NB4 (cell line): ENCODE measurements around the gene PDE7B.
"Not testable (repeated sequence)": the region's sequence is repeated elsewhere in the genome, so short reads cannot be mapped to it uniquely, and the experiment has no call there.

Experiments used
- DNase-seq: peaks from one replicate; pipeline ENCODE4 v3.0.0; 2010; ENCODE audit warnings: low read depth
- H3K4me3 ChIP-seq: one replicate; pipeline ENCODE4 v1.5.1; 2011; ENCODE audit warnings: mild to moderate bottlenecking, low read depth, low read length, moderate library complexity
- MYC ChIP-seq: IDR thresholded peaks from 2 replicates; pipeline ENCODE4 v1.6.1; 2011; ENCODE audit warnings: low read depth, low read length
- POLR2A ChIP-seq: IDR thresholded peaks from 2 replicates; pipeline ENCODE4 v1.6.1; 2011; ENCODE audit warnings: mild to moderate bottlenecking; ENCODE audit not compliant: insufficient read length; ENCODE audit errors: extremely low read depth
- TF ChIP-seq, protein P1 (sequence below): IDR thresholded peaks from 2 replicates; pipeline ENCODE4 v1.6.1; 2011; ENCODE audit warnings: low read depth, low read length
- TF ChIP-seq, protein P2 (sequence below): IDR thresholded peaks from one replicate; pipeline ENCODE4 v1.5.1; 2012; ENCODE audit warnings: low read depth, low read length

The PDE7B gene

DNA sequence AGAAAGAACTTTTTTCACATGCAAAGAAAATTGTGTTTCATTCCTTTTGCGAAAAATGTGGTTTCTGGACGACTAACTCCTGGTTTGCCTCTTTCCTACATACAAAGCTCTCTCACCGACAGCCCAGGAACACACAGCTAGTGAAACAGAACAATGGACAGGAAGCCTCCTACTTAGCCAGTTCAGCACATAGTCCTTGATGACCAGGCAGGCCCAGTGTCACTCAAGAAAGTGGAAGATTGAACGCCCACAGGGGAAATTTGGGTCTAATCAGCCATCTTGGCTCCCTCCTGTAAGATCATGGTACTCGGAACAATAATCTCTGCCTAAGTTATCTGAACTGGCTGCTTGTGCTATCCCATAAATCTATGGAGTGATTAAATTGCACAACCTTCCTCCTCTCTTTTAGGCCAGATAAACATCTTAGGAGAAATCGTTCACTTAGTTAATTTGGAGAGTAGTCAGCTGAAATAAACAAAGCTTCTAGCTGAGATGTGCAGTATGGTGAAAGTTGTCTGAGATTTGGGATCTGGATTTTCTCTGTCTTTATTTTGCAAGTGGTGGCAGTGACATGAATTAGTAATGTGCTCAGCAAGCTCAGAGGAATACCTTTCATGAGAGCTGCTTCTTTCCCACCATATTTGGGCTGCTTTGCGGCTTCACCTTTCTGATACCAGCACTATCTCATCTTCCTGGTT lies 251.6 kb downstream of the PDE7B start:
- TF ChIP-seq, protein P1, sequence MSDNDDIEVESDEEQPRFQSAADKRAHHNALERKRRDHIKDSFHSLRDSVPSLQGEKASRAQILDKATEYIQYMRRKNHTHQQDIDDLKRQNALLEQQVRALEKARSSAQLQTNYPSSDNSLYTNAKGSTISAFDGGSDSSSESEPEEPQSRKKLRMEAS = no peak
- TF ChIP-seq, protein P2, sequence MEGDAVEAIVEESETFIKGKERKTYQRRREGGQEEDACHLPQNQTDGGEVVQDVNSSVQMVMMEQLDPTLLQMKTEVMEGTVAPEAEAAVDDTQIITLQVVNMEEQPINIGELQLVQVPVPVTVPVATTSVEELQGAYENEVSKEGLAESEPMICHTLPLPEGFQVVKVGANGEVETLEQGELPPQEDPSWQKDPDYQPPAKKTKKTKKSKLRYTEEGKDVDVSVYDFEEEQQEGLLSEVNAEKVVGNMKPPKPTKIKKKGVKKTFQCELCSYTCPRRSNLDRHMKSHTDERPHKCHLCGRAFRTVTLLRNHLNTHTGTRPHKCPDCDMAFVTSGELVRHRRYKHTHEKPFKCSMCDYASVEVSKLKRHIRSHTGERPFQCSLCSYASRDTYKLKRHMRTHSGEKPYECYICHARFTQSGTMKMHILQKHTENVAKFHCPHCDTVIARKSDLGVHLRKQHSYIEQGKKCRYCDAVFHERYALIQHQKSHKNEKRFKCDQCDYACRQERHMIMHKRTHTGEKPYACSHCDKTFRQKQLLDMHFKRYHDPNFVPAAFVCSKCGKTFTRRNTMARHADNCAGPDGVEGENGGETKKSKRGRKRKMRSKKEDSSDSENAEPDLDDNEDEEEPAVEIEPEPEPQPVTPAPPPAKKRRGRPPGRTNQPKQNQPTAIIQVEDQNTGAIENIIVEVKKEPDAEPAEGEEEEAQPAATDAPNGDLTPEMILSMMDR = no peak
- TF ChIP-seq POLR2A = no peak
- TF ChIP-seq MYC = no peak
- H3K4me3 ChIP-seq = no peak overlapping the region
- no peak for DNase-seq

DNA sequence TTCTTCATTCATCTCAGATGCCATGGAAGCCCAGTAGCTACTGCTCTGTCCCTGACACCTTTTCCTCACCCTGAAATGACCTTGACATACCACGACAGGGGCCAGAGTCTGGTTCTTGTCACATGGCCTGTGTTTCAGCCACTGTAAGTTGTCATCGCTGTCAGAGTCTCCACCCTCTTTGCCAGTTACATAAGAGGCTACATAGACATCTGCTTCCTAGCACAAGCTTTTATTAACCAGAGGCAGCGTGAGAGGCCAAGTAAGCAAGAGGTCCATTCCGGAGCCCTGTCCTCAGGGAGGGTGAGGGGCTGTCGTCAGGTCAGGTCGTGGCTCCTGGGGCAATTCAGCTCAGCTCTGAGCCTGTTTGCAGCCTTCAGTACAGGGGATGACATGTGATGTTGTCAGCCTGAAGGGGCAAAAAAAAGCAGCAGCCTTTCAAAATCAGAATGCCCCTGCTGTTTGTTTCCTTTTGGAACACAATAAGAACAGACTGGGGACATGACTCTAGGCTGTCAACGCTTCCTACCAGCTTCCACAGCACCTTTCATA lies 252.3 kb downstream of the PDE7B start:
- H3K4me3 ChIP-seq = no peak overlapping the region
- TF ChIP-seq, protein P1 = no peak
- TF ChIP-seq, protein P2 = no peak
- TF ChIP-seq MYC (no peak), POLR2A (no peak)
- DNase-seq = no peak

DNA sequence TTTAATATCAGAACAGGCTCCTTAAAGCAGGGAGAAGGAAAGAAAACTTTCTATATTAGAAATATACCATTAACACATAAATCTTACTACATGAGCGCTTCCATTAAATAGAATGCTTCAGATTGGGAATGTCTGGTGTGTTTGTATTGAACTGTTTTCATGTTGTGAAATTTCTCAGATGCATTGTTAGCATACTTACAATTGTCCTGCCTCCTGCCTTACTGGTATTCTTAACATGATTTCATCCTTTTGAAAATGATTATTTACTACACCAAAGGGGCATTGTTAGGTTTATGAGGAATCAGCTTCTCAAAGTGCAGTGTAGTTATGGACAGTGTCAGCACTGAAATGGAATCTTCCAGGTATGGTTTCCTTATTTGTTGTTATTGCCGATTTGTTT lies 253.1 kb downstream of the PDE7B start:
- no peak for DNase-seq
- TF ChIP-seq POLR2A (no peak), MYC (no peak)
- TF ChIP-seq, protein P1 = no peak
- TF ChIP-seq, protein P2 = no peak

DNA sequence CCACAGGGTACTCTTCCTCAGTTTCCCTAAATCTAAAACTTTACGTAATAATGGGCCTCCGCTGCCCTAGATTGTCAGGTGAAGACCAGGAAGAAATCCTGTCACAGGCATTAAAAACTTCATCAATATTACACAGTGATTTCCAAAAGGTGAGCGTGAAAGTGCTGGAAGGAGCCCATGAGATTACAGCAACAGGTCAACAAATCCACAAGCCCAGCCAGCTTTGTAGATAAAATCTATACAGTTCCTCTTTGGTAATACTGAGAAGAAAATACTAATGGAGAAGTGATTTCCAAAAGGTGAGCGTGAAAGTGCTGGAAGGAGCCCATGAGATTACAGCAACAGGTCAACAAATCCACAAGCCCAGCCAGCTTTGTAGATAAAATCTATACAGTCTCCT lies 254.3 kb downstream of the PDE7B start:
- not testable (repeated sequence) for H3K4me3 ChIP-seq, DNase-seq

More for the DNA sequence above, 253.1 kb downstream of the PDE7B start:
- no peak overlapping the region for H3K4me3 ChIP-seq

DNA sequence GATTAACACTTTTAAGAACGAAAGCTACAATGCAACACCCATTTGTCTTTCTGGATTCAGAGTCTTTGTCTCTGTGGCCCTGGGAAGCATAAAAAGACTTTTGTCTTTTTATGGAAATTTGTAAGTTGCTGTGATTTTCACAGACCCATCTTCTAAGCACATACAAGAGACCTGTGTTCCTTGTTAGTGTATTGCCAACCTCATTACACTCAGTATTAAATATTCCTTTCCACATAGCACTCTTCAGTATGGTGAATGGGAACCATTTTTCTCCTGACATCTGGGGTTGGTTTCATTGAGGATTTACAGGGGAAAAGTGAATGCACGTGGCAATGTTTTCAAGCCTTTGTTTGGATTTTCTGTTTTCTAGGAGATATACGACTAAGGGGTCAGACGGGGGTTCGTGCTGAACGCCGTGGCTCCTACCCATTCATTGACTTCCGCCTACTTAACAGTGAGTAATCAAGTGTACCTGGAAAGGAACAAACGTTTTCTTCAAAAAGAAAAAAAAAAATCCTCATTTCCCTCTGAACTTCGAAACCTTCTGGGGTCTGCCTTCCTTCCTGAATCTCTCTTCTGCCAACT lies 257.0 kb downstream of the PDE7B start:
- TF ChIP-seq MYC (no peak), POLR2A (no peak)
- TF ChIP-seq, protein P2 = no peak
- TF ChIP-seq, protein P1 = no peak
- no peak overlapping the region for H3K4me3 ChIP-seq
- DNase-seq = no peak

DNA sequence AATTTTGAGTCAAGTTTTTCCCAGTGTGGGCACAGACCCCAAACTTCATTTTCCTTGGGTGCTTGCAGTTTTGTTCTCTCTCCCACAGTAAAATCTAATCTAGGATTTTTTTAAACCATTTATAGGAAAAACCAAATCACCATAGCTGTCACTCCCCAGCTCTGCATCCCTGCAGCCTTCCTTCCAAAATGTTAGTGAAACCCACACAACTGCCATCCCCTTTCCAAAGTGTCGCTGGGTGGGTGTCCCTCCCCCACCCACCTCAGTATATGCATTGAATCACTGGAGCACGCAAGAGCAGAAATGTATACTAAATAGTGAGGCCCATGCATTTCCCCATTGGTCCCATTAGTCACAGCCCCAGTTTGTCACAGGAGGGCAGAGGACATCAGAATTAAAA lies 260.3 kb downstream of the PDE7B start:
- no peak overlapping the region for H3K4me3 ChIP-seq
- no peak for DNase-seq
- TF ChIP-seq, protein P2 = no peak
- TF ChIP-seq, protein P1 = no peak
- TF ChIP-seq MYC = no peak
